Measurements from ENCODE around the gene ZFP36.
"Not testable (repeated sequence)": the region's sequence is repeated elsewhere in the genome, so short reads cannot be mapped to it uniquely, and the experiment has no call there.

The ZFP36 gene

GRCh38 chr19:39406656-39407409 is at the start of gene ZFP36:
Gene ZFP36 (plus strand): TSS chr19:39406847. CDS start chr19:39406905, 58 bp downstream.
- DNase-seq (ENCODE audit: low spot score) = peak; percentile 89

GRCh38 chr19:39359026-39359425 is 47.6 kb upstream of the ZFP36 start:
- no peak for DNase-seq (ENCODE audit: low spot score)

GRCh38 chr19:39360599-39360998 is 46.0 kb upstream of the ZFP36 start:
- DNase-seq (ENCODE audit: low spot score) = no peak

GRCh38 chr19:39362682-39363657 is 43.7 kb upstream of the ZFP36 start:
- DNase-seq (ENCODE audit: low spot score) = no peak

- no peak for DNase-seq (ENCODE audit: low spot score)
These were observed 42.7 kb upstream of the ZFP36 start for GRCh38 chr19:39363901-39364457.

- DNase-seq (ENCODE audit: low spot score) = no peak
These were observed 41.1 kb upstream of the ZFP36 start for GRCh38 chr19:39365531-39365930.

- no peak for DNase-seq (ENCODE audit: low spot score)
These were observed 37.4 kb upstream of the ZFP36 start for GRCh38 chr19:39369200-39369599.

GRCh38 chr19:39370735-39371134 is 35.9 kb upstream of the ZFP36 start:
- DNase-seq (ENCODE audit: low spot score) = no peak

GRCh38 chr19:39372047-39372802 is 34.4 kb upstream of the ZFP36 start:
- DNase-seq (ENCODE audit: low spot score) = no peak

GRCh38 chr19:39372941-39373340 is 33.7 kb upstream of the ZFP36 start:
- no peak for DNase-seq (ENCODE audit: low spot score)

GRCh38 chr19:39375929-39376328 is 30.7 kb upstream of the ZFP36 start:
- DNase-seq (ENCODE audit: low spot score) = no peak

GRCh38 chr19:39377373-39378362 is 29.0 kb upstream of the ZFP36 start:
- DNase-seq (ENCODE audit: low spot score) = no peak

- DNase-seq (ENCODE audit: low spot score) = not testable (repeated sequence)
These were observed 27.3 kb upstream of the ZFP36 start for GRCh38 chr19:39379366-39379765.

GRCh38 chr19:39379865-39380396 is 26.7 kb upstream of the ZFP36 start:
- no peak for DNase-seq (ENCODE audit: low spot score)

GRCh38 chr19:39380521-39381502 is 25.8 kb upstream of the ZFP36 start:
- no peak for DNase-seq (ENCODE audit: low spot score)

GRCh38 chr19:39381910-39382611 is 24.6 kb upstream of the ZFP36 start:
- DNase-seq (ENCODE audit: low spot score) = no peak

GRCh38 chr19:39382991-39383828 is 23.4 kb upstream of the ZFP36 start:
- no peak for DNase-seq (ENCODE audit: low spot score)
